Breast epithelium (tissue), 3 donors: ENCODE measurements around the gene COMMD3.

ENCODE experiments used
- CTCF ChIP-seq, 3 donors: fragments of 450-650 bp; IDR thresholded peaks; one replicate each; pipeline ENCODE4 v1.5.1; 2016 to 2017; ENCODE audit warnings: antibody characterized with exemption in 3 of 3, mild to moderate bottlenecking in 3 of 3, moderate library complexity in 3 of 3
- POLR2A ChIP-seq: fragments of 450-650 bp; IDR thresholded peaks from one replicate; pipeline ENCODE4 v1.6.1; 2016; ENCODE audit warnings: antibody characterized with exemption, mild to moderate bottlenecking, moderate library complexity
- POLR2AphosphoS5 ChIP-seq, 3 donors: sonication (generic); formaldehyde crosslinking; IDR thresholded peaks; one replicate each; pipeline ENCODE4 v1.6.1; 2017; ENCODE audit warnings: antibody characterized with exemption in 3 of 3

- no peak for TF ChIP-seq CTCF (IDR thresholded peaks at IDR 0.05)
- no peak for TF ChIP-seq POLR2A
- TF ChIP-seq POLR2AphosphoS5 (IDR thresholded peaks at IDR 0.05), result no peak
Observed at GRCh38 chr10:22338931-22339330, 22.7 kb downstream of the COMMD3 start.
